GM12878 (cell line): ENCODE data around the gene MYO1D. TPM values are rescaled to one million over a fixed set of nuclear protein-coding genes. Genes with fewer than 3 reads are reported as not detected.

Experiments
- ATAC-seq: fragments of 200-7000 bp; cut with Tn5 transposase; 3 replicates; pipeline ENCODE4 v1.9.1; 2020; ENCODE audit warnings: mild to moderate bottlenecking, moderate library complexity
- BruUV-seq: library from RNA; stranded (reverse); fragments of 400-500 nt; replicated peaks from 2 replicates; lab custom pipeline; 2021; lab: Mats Ljungman, UMichigan
- CTCF ChIA-PET: fragments of 300-600 bp; sonication (Branson Sonifier 250); formaldehyde crosslinking; extraction: SDS; loops from one replicate; lab custom pipeline; 2021; ENCODE audit warnings: inconsistent platforms; lab: Yijun Ruan, JAX
- POLR2A ChIA-PET: fragments of 350-600 bp; formaldehyde crosslinking; extraction: SDS; loops from one replicate; lab custom pipeline; 2021; ENCODE audit warnings: inconsistent platforms; lab: Charles Lee
- RAD21 ChIA-PET: fragments of 300-600 bp; sonication (Branson Sonifier 250); formaldehyde crosslinking; loops from one replicate; lab custom pipeline; 2023; ENCODE audit warnings: antibody characterized with exemption; ENCODE audit not compliant: unreplicated experiment; lab: Charles Lee
- SMC1A ChIA-PET: fragments of 300-600 bp; sonication (Branson Sonifier 250); formaldehyde crosslinking; loops from one replicate; lab custom pipeline; 2023; ENCODE audit not compliant: unreplicated experiment, uncharacterized antibody; lab: Charles Lee
- DNase-seq: peaks from one replicate; pipeline ENCODE4 v3.0.0-alpha.2; 2011; ENCODE audit warnings: low read depth, low spot score
- FAIRE-seq: peaks from 3 replicates; lab custom pipeline; 2011; peaks lifted over from hg19 to GRCh38; lab: Jason Lieb, UNC
- H2AFZ ChIP-seq: 2 replicates; pipeline ENCODE4 v1.6.0; 2011; ENCODE audit warnings: low read depth, low read length, control low read depth; ENCODE audit not compliant: control insufficient read depth
- H3K27ac ChIP-seq: 2 replicates; pipeline ENCODE4 v1.5.1; 2011; ENCODE audit warnings: control low read depth; ENCODE audit not compliant: control insufficient read depth, insufficient read depth
- H3K27me3 ChIP-seq, 2 experiments: replicated peaks in 1 of 2; 2 replicates each; pipeline versions ENCODE4 v1.6.0 to v1.6.1; 2011; ENCODE audit warnings: low read length in 1 of 2; ENCODE audit not compliant: control insufficient read depth in 2 of 2, insufficient read depth in 2 of 2
- H3K36me3 ChIP-seq, 2 experiments: 2 replicates each; pipeline ENCODE4 v1.5.1; 2011; ENCODE audit warnings: low read length in 1 of 2; ENCODE audit not compliant: control insufficient read depth in 2 of 2, insufficient read depth in 2 of 2
- H3K4me1 ChIP-seq: 2 replicates; pipeline ENCODE4 v1.6.1; 2011; ENCODE audit warnings: mild to moderate bottlenecking, low read length, moderate library complexity, mixed read lengths; ENCODE audit not compliant: control insufficient read depth, insufficient read depth
- H3K4me2 ChIP-seq: 2 replicates; pipeline ENCODE4 v1.6.0; 2011; ENCODE audit warnings: control low read depth; ENCODE audit not compliant: control insufficient read depth, insufficient read depth
- H3K4me3 ChIP-seq: fragments of 200-600 bp; sonication (generic); 2 replicates; pipeline ENCODE4 v1.5.1; 2016
- H3K79me2 ChIP-seq: 2 replicates; pipeline ENCODE4 v1.6.0; 2011; ENCODE audit warnings: low read length; ENCODE audit not compliant: control insufficient read depth, insufficient read depth
- H3K9ac ChIP-seq: 2 replicates; pipeline ENCODE4 v1.8.0; 2011; ENCODE audit warnings: low read length, control low read depth, mixed read lengths; ENCODE audit not compliant: control insufficient read depth, insufficient read depth
- H3K9me3 ChIP-seq: replicated peaks from 3 replicates; pipeline ENCODE4 v1.5.1; 2011; ENCODE audit warnings: mild to moderate bottlenecking, low read length; ENCODE audit not compliant: control insufficient read depth, insufficient read depth
- H4K20me1 ChIP-seq: 2 replicates; pipeline ENCODE4 v1.6.0; 2011; ENCODE audit not compliant: control insufficient read depth, insufficient read depth
- CREM ChIP-seq: IDR thresholded peaks from 2 replicates; pipeline ENCODE4 v1.6.1; 2014; ENCODE audit warnings: antibody characterized with exemption, low read depth
- E2F4 ChIP-seq: IDR thresholded peaks from 2 replicates; pipeline ENCODE4 v1.6.1; 2012; ENCODE audit warnings: low read depth, low read length, improper control_type of control experiment
- E4F1 ChIP-seq: fragments of 450-650 bp; IDR thresholded peaks from 2 replicates; pipeline ENCODE4 v1.6.1; 2018; ENCODE audit warnings: borderline replicate concordance, mild to moderate bottlenecking; ENCODE audit not compliant: partially characterized antibody
- HDAC2 ChIP-seq: fragments of 200-600 bp; sonication (generic); IDR thresholded peaks from 2 replicates; pipeline ENCODE4 v1.6.1; 2017
- IRF3 ChIP-seq: fragments of 450-650 bp; IDR thresholded peaks from 2 replicates; pipeline ENCODE4 v1.6.1; 2014; ENCODE audit warnings: mild to moderate bottlenecking
- MTA2 ChIP-seq: fragments of 450-650 bp; IDR thresholded peaks from 2 replicates; pipeline ENCODE4 v1.6.1; 2016; ENCODE audit warnings: low read depth, mild to moderate bottlenecking, moderate library complexity
- NBN ChIP-seq: fragments of 450-650 bp; IDR thresholded peaks from 2 replicates; pipeline ENCODE4 v1.6.1; 2016
- NR2F1 ChIP-seq: fragments of 450-650 bp; conservative IDR thresholded peaks from 2 replicates; pipeline ENCODE4 v1.6.1; 2017; ENCODE audit warnings: mild to moderate bottlenecking
- POLR2A ChIP-seq: IDR thresholded peaks from 2 replicates; pipeline ENCODE4 v1.6.1; 2011; ENCODE audit warnings: low read depth, mild to moderate bottlenecking, low read length
- RBBP5 ChIP-seq: fragments of 200-600 bp; sonication (generic); conservative IDR thresholded peaks from 2 replicates; pipeline ENCODE4 v1.6.1; 2016
- REST ChIP-seq: IDR thresholded peaks from 2 replicates; pipeline ENCODE4 v1.6.1; 2012; ENCODE audit warnings: mild to moderate bottlenecking, low read depth, low read length
- SMAD1 ChIP-seq: fragments of 450-650 bp; IDR thresholded peaks from 2 replicates; pipeline ENCODE4 v1.6.1; 2018; ENCODE audit warnings: mild to moderate bottlenecking, low read depth; ENCODE audit not compliant: partially characterized antibody
- SMARCA5 ChIP-seq: fragments of 450-650 bp; IDR thresholded peaks from 2 replicates; pipeline ENCODE4 v1.6.1; 2017; ENCODE audit warnings: mild to moderate bottlenecking
- ZNF217 ChIP-seq: fragments of 450-650 bp; IDR thresholded peaks from 2 replicates; pipeline ENCODE4 v1.6.1; 2017; ENCODE audit warnings: antibody characterized with exemption, mild to moderate bottlenecking
- WGBS: methylation state at CpG from one replicate; pipeline ENCODE4 v1.1.6; 2016; ENCODE audit warnings: low lambda C conversion rate; ENCODE audit not compliant: insufficient replicate concordance, insufficient coverage; ENCODE audit errors: missing lambda C conversion rate; 5-methylcytosine and 5-hydroxymethylcytosine counted together
- in situ Hi-C: fragments of 300-500 bp; cut with MboI; formaldehyde crosslinking; loops from 9 replicates; pipeline ENCODE4 v1.14.3; 2018; ENCODE audit warnings: mixed read lengths
- intact Hi-C: fragments of 100-400 bp; cut with micrococcal nuclease; formaldehyde crosslinking; loops from one replicate; pipeline ENCODE4 v1.14.2; 2022; ENCODE audit not compliant: unreplicated experiment
- polyA plus RNA-seq, 11 experiments: library from polyadenylated mRNA; depleted of rRNA in 4 of 11; unstranded in 6 of 11; stranded (reverse) in 5 of 11; fragments of >200 nt; fragmentation: Nextera tagmentation in 4 of 11; fragmentation: Illumina TruSeq in 1 of 11; extraction: Ambion mirVana in 4 of 11; extraction: Trizol in 1 of 11; gene quantifications; 1 replicate in 1 of 11; 2 replicates in 10 of 11; pipeline versions ENCODE4 v1.2.1 to v1.2.3, GENCODE V29; 2011 to 2016; ENCODE audit warnings: inconsistent platforms in 2 of 11, missing spikeins in 2 of 11, low read depth in 1 of 11
- total RNA-seq, 4 experiments: library from RNA; depleted of rRNA in 3 of 4; stranded (reverse); fragments of >200 nt in 3 of 4; fragmentation: Illumina TruSeq in 1 of 4; extraction: Trizol in 1 of 4; gene quantifications; 2 replicates each; pipeline versions ENCODE4 v1.2.1 to v1.2.3, GENCODE V29; 2013 to 2021

Gene MYO1D
- total and polyA plus RNA-seq, 10 of the 15 experiments (the other 5 are each of a cell fraction or from before 2014, with no cell fraction given) = 1.8 to 37.7 (median 25.4) TPM

GRCh38 chr17:32444301-32445073 lies 432.4 kb downstream of the MYO1D start, which contains the start of gene PSMD11 (continued):
- no peak for TF ChIP-seq RBBP5
- peak; percentile 87 for TF ChIP-seq POLR2A
- no peak for TF ChIP-seq HDAC2
- TF ChIP-seq REST = no peak
- 0 out of 2 replicates have a peak, but pooled peaks have one; percentile 34 for TF ChIP-seq NR2F1

- Histone ChIP-seq H3K4me3 (peak overlapping the region; percentile 77), H3K9me3 (no peaks in the 10 kb centered on the region; the same call in 2 of the 3 replicates), H3K27me3 (no peaks in the 10 kb centered on the region), H3K4me1 (peaks cover 3% of the 10 kb centered on the region), H3K4me2 (peak overlapping the region; percentile 100), H2AFZ (peak overlapping the region; percentile 96), H3K79me2 (peaks cover 41% of the 10 kb centered on the region), H3K36me3 (peaks cover 0 to 6% of the 10 kb centered on the region in 2 experiments; a peak in 2 of 4 replicates), H4K20me1 (no peaks in the 10 kb centered on the region; the same call in 1 of the 2 replicates), H3K9ac (peak overlapping the region; percentile 52), H3K27ac (no peak overlapping the region)
- FAIRE-seq (no peak), DNase-seq (no peak), ATAC-seq (no peak; the same call in 1 of the 3 replicates)
- intact Hi-C loops (loop anchor here (2.0 kb wide), 1 partner anchor 191 kb away; no protein-coding TSS in a partner anchor), in situ Hi-C loops (no loop called here)
- WGBS = 8% methylated on average over 25 of the region's 29 CpGs
- SMC1A ChIA-PET = interaction anchor here (0.9 to 2.2 kb wide), 10 partner anchors 18 to 313 kb away, joined by 3 to 8 read pairs (median 4); no protein-coding TSS in a partner anchor
- no TSS peak for BruUV-seq
- RAD21 ChIA-PET = interaction anchor here (0.7 to 2.0 kb wide), 13 partner anchors 18 to 433 kb away, joined by 3 to 9 read pairs (median 4); partner anchors contain the start of genes C17orf75, CDK5R1 and MYO1D
- POLR2A ChIA-PET = interaction anchor here (0.6 to 1.3 kb wide), 3 partner anchors 25 to 319 kb away, joined by 3 to 5 read pairs (median 3); no protein-coding TSS in a partner anchor
- CTCF ChIA-PET = interaction anchor here (0.5 to 6.3 kb wide), 42 partner anchors 8 to 433 kb away, joined by 3 to 102 read pairs (median 4); partner anchors contain the start of gene MYO1D
- TF ChIP-seq E2F4 = no peak
- TF ChIP-seq ZNF217 = peak; percentile 68; the same call in 1 of the 2 replicates
- no peak for TF ChIP-seq SMARCA5
- TF ChIP-seq CREM = no peak
- no peak for TF ChIP-seq NBN
- TF ChIP-seq IRF3 = no peak
- no peak for TF ChIP-seq E4F1
- no peak for TF ChIP-seq SMAD1
- 0 out of 2 replicates have a peak, but pooled peaks have one; percentile 14 for TF ChIP-seq MTA2
Measured at GRCh38 chr17:32443827-32444300, 433.1 kb downstream of the MYO1D start.
